GM12874 (cell line): ENCODE results near the gene SYMPK.

Experiments
- CTCF ChIP-seq: IDR thresholded peaks from 2 replicates; pipeline ENCODE4 v1.5.1; 2011; ENCODE audit warnings: low read depth, mild to moderate bottlenecking, control low read depth, low read length, moderate library complexity; ENCODE audit not compliant: insufficient read depth

Gene SYMPK

DNA sequence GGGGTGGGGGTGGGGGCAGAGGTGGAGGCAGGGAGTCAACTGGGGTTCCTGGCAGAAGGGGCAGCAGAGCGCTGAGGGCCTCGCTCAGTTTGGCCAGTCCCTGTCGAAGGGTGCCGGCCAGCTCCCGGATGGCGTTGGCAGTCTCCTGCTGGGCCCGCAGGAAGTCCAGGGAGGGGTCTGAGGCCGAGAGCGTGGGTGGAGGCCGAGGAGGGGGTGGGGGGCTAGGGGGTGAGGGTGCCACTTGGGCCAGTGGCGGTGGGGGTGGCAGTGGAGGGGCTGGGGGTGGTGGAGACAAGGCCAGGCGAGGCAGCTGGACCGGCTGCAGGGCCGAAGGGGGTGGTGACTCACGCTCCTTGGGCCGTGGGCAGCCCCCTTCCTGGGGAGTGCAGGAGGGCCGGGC lies 27.9 kb upstream of the SYMPK start:
- TF ChIP-seq CTCF = no peak

- no peak for TF ChIP-seq CTCF
Observed at GRCh38 chr19:45889210-45889885, 26.4 kb upstream of the SYMPK start.

GRCh38 chr19:45887200-45887710 lies 24.3 kb upstream of the SYMPK start:
- no peak for TF ChIP-seq CTCF

DNA sequence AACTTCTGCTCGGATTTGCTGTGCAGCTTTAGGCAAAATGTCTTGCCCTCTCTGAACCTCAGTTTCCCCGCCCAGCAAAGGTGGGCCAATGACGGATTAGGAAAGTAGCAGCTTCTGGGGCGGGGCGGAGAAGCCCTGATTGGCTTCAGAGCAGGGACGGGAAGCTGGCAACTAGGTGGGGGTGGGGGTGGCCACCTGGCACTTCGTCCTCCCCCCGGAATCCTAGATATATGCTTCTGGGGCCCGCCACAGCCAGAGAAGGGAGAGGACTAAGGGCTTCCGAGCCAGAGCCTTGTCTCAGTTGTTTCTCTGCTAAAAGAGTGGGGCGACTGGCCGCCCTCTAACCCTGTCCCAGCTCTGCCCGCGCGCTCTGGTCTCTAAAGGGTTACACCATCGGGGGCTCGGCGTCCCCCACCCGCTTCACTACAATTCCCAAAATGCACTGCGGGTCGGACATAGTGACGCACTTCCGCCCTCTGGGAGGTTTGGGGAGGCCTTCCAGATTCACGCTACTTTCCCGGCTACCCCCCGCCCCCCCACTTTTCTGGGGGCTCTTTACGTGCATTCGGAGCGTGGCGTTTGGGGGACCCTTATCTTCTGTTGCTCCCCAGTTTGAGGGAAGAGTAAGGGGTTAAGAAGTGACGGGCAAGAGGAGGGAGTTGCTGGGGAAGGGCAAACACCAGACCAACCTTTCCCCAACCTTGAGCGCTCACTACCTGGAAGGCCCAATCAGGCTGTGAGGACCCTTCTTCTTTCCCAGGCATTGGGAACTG lies 23.7 kb upstream of the SYMPK start:
- no peak for TF ChIP-seq CTCF

- TF ChIP-seq CTCF = no peak
Observed at GRCh38 chr19:45885556-45886426, 22.8 kb upstream of the SYMPK start, which contains the start of gene IRF2BP1. IRF2BP1 (minus strand) TSS chr19:45886141; CDS start chr19:45885774, 367 bp downstream.

GRCh38 chr19:45884682-45885555 lies 22.0 kb upstream of the SYMPK start:
- no peak for TF ChIP-seq CTCF
